K562 (cell line): ENCODE data around the gene ASB13. TPM values are rescaled to one million over a fixed set of nuclear protein-coding genes. Genes with fewer than 3 reads are reported as not detected.

ENCODE experiments used
- FOXP1 ChIP-seq: sonication (generic); formaldehyde crosslinking; IDR thresholded peaks from 2 replicates; pipeline ENCODE4 v1.8.0; 2022; ENCODE audit warnings: mild to moderate bottlenecking, missing genetic modification reagents
- LARP7 ChIP-seq: fragments of 450-650 bp; IDR thresholded peaks from 2 replicates; pipeline ENCODE4 v1.6.1; 2016
- PHF20 ChIP-seq: fragments of 450-650 bp; IDR thresholded peaks from 2 replicates; pipeline ENCODE4 v1.6.1; 2018; ENCODE audit not compliant: partially characterized antibody
- TBL1XR1 ChIP-seq, 2 experiments: IDR thresholded peaks; 2 replicates each; pipeline ENCODE4 v1.6.1; 2012; ENCODE audit warnings: improper control_type of control experiment in 2 of 2, low read length in 2 of 2, mild to moderate bottlenecking in 1 of 2
- ZNF609 ChIP-seq: sonication (generic); formaldehyde crosslinking; IDR thresholded peaks from 2 replicates; pipeline ENCODE4 v1.8.1; 2023; ENCODE audit warnings: missing genetic modification reagents, mild to moderate bottlenecking, borderline replicate concordance
- polyA plus RNA-seq, 8 experiments: library from polyadenylated mRNA; depleted of rRNA in 4 of 8; stranded (reverse) in 5 of 8; unstranded in 3 of 8; fragments of >200 nt; fragmentation: Nextera tagmentation in 2 of 8; fragmentation: Illumina TruSeq in 1 of 8; extraction: Ambion mirVana in 2 of 8; extraction: Trizol in 1 of 8; gene quantifications; 2 replicates each; pipeline versions ENCODE4 v1.2.1 to v1.2.3, GENCODE V29; 2011 to 2014; ENCODE audit warnings: inconsistent platforms in 1 of 8, missing spikeins in 1 of 8
- total RNA-seq, 7 experiments: library from RNA; depleted of rRNA in 6 of 7; stranded (reverse); fragments of >200 nt in 6 of 7; fragmentation: Illumina TruSeq in 2 of 7; extraction: Trizol in 2 of 7; gene quantifications; 2 replicates each; pipeline versions ENCODE4 v1.2.1 to v1.2.3, GENCODE V29; 2011 to 2021; ENCODE audit warnings: low replicate concordance in 1 of 7

Gene ASB13
- total and polyA plus RNA-seq, 9 of the 15 experiments (the other 6 are each of a cell fraction or from before 2014, with no cell fraction given) = 5.2 to 28.8 (median 16.9) TPM

DNA sequence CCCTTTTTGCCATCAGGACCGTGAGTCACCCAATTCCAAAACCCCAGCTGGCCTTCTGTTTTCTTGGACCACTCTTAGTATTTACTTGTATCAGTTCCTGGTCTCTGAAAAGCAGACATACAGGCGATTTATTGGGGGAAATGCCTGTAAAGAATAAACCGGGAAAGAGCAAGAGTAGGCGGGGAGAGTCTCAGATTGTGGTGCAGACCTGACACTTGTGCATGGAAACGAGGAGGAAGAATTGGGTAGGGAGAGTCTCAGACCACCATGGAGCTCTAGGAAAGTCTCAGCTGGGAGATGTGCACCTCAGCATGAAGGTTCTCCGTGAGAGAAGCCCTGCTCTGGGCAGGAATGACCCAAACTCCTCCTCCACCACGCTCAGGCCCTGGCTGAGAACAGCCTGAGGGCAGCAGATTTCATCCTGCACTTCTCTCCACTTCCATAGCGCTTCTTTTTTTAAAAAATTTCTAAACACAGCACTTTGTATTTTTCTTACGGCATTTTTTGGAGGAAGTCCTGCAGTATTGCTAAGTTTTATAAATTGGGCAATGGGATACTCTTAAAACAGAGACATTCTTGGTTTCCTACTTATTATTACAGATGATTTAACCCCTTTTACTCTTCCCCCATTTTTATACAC is 12.1 kb upstream of the ASB13 start (continued):
- TF ChIP-seq ZNF609 (CRISPR knock-in tag) (no peak), PHF20 (no peak), TBL1XR1 (IDR thresholded peaks at IDR 0.05; ENCODE audit: low read length in 2 of 2) (no peak), LARP7 (no peak), FOXP1 (CRISPR knock-in tag) (no peak)
